ENCODE data around the gene EPHA10.
"Not testable (repeated sequence)": the region's sequence is repeated elsewhere in the genome, so short reads cannot be mapped to it uniquely, and the experiment has no call there.

EPHA10 gene

DNA sequence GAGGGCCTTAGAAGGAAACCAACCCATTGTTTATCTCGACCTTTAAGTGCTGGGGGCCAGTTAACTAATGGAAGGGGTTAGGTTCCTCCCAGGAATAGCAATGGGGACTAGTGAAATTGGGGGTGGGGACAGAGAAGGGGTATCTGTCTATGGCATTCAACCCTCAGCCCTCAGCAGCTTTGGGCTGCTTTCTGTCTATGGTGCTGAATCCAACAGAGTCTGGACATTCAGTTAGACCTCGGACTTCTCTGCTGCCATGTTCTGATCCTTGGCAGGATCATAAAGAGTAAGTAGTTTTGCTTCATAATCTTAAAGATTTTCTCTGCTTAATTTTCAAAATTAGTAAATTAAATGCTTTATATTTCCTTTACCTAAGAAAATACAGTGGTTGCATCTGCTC is 2.6 kb upstream of the EPHA10 start:
- DNase-seq, result no peak

DNA sequence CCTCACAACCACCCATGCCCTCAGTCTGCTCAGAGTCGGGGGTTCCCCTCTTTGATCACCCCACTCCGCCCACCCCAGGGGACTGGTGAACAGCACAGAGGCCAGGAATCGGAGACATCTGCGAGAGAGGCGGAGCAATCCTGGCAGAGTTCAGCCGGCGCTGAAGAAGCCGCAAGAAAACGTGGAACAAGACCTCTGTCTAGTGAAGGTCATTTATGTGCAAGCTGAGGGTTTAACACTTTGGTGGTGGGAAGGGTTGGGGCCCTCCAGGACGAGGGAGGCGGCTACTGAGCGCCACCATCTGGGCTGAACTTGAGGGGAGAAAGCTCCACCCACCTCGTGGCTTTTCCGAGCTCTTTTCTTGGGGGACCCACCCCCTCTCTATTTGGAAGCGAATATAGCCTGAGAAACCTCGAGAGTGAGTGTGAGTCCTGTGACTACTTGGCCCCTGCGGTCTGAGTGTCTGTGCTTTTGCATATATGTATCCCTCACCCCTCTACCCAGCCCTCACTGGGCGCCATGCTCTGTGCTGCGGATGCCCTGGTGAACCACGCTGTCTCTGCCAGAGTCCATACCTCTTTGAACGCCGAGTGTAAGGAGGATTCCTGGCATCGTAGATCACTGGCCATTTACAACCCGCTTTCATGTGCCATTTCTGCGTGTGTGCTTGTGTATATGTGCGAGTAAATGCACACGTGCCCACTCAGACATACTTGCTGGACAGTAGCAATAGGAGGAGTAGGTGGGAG is 1.2 kb upstream of the EPHA10 start:
- DNase-seq, result peak; percentile 100

DNA sequence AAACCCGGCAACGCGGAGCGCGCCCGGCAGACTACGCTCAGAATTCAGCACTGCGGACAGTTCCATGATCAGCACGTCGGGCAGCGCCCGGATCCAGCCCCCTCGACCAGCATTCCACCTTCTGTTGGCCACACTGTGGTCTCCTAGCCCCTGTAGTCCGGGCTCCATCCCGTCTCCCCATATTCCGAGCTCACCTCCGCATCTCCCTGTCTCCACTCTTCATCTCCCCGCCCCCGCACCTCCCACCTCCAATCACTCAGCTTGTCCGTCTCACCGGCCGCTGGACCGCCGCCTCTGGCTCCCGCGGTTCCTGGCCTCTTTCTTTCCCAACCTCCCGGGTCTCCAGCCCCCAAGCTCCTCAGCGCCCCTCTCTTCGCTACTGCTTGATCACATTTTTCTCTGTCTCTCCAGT is 500 bp downstream of the EPHA10 start:
- DNase-seq, result peak; percentile 96

DNA sequence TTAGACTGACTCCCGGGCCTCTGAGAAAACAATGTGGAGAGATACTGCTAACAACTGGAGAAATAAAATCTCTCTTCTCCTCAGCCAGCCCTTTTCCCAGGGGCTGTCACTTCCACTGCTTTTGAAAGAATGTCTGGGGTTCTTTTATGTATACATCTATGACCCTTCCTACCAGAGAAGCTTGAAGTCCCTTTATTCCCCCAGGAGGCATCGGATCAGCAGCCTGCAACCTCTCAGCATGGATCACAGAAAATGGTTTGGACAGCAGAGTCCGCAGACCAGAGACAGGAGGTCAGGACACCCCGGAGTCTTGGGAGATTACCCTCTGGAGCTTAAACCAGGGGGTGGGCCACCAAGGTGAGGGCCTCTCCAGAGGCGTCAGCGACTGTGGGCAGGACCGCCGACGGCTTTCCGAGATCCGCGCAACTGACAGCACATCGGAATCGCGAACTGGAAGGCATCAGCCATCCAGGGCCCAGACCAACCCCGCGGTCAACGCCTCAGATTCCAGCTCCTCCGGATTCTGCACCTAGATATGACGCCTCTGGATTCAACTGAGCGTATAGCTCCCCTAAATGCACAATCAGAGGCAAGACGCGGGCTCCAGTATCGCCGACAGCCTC is 1.0 kb downstream of the EPHA10 start:
- DNase-seq, result no peak

DNA sequence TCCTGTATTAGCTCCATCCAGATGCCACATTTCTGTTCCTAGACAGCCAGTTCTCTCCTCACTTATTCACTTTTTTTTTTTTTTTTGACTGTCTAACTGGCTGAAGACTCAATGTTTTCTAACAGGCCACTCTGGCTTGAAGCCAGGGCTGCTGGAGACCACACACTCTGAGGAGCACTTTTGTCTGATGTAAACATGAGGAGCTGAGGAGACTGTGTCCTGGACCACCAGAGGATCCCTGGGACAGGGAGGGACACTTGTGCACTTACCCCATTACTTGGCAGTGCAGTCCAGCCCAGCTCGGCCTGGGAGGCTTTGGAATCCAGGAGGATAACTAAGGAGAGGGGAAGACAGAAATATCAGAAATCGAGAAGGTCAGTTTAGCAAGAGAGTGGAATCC is 2.4 kb downstream of the EPHA10 start:
- no peak for DNase-seq

DNA sequence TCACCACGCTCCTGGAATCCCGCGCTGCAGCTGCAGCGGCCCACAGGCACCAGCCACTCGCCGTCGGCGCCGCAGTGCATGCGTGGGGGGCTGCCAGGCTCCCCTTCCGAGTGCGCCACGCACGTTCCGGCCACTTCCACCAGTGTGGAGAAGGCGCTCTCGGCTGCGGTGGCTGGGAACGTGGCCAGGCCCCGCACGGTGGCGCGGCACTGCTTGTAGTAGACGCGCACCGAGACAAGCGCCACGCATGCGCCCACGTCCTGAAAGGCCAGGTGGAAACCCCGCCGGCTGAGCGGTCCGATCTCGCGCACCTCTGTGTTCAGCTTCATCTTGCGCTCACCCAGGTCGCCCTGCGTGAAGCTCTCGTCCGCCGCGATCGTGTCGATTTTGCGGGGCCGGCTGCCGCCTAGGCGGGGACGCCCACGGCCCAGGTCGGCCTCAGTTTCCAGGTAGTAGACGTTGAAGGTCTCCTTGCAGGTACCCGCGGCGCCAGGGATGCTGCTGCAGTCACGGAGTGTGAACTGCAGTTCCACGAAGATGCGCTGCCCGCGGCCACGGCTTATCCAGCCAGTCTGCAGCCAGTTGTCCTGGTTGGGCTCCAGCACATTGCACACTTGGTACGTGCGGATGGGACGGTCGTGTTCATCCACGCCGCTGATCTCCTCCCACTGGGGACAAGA is 3.4 kb downstream of the EPHA10 start:
- no peak for DNase-seq

DNA sequence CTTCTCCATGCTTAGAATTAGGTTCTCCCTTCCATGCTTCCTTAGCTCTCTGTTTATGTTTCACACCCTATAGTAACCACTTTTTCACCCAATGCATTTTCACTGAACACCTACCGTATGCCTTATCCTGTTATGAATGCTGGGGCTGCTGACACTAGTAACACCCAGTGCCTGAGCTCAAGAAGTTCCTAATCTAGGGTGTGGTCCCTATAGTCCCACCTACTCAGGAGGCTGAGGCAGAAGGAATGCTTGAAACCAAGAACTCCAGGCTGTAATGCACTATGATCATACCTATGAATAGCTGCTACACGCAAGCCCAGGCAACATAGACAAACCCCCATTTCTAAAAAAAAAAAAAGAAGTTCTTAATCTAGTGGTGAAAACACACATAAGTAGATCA is 5.5 kb downstream of the EPHA10 start:
- DNase-seq, result no peak

DNA sequence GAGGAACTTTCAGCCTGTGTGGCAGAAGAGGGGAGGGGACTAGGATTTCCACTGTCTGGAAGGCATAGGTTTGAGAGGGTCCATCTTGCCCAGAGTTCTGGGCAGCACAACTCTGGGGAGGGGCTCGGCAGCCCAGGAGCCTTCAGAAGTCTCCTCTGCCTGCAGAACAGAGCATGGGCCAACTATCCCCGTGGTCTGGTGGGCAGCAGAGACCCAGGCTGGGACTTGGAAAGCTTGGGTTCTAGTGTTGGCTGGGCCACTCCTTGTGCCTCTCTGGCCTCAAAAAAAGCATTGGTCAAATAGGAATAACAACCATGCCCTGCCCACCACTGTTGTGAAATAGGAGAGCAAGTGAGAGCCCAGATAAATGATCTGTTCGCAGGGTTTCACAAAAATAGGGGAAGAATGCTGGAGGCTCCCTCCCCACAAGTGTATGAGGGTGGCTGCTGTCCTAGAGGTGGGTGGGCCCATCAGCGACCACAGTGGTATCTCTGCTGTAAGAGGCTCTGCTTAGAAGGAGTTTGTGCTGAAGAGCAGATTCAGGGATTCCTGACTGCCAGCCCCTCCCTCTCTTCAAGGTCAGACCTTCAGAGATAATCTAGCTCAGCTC is 8.9 kb downstream of the EPHA10 start:
- DNase-seq, result no peak

DNA sequence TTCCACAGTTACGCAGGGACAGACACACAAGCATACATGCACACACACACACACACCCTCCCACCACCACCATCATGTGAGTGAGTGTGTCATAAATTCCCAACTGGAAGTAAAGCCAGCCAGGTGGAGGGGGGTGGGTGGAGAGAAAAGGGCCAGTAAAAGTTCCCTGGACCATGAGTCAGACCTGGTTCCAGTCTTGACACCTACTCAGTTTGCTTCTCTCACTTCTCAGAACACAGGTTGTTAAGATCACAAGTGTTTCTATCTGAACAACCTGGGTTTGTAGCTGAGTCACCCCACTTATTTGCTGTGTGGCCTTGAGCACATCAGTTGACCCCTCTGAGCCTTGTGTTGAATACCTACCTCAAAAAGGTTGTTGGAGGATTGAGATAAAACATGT is 9.6 kb downstream of the EPHA10 start:
- DNase-seq, result no peak

DNA sequence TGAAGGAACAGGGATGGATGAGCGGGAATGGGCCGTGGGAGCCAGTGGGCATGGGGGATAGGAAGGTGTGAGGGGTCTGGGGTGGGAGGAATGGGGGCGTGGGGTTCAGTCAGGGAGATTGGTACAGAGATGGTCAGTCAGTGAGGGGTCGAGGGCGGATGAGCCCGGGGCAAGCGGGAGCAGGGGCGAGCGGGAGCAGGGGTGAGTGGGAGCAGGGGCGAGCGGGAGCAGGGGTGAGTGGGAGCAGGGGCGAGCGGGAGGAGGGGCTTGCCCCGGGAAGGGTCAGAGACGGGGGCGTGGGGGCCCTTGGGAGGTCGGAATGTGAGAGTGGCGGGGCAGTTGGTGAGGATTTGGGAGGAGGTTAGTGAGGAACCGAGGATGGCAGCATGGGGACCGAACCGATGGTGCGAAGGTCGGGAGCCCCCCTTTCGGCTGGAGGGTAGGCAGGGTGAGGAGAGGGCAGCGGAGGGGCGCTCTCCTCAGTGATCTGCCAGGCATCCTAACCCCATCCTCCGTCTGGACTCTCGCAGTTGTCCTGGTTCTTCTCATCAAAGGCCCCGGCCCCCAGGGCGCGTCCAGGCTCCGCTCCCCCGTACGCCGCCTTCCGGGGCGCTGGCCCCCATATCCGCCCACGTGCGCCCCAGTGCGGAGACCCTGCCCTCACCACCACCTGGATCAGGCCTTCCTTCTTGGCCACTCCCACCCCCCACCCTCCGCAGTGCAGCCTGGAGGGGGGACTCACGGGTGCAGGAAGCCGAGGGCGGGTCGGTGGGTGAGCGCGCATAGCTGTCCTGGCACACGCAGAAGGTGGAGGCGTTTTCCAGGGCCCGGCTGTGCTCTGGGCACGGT is 11.2 kb downstream of the EPHA10 start:
- no peak for DNase-seq

DNA sequence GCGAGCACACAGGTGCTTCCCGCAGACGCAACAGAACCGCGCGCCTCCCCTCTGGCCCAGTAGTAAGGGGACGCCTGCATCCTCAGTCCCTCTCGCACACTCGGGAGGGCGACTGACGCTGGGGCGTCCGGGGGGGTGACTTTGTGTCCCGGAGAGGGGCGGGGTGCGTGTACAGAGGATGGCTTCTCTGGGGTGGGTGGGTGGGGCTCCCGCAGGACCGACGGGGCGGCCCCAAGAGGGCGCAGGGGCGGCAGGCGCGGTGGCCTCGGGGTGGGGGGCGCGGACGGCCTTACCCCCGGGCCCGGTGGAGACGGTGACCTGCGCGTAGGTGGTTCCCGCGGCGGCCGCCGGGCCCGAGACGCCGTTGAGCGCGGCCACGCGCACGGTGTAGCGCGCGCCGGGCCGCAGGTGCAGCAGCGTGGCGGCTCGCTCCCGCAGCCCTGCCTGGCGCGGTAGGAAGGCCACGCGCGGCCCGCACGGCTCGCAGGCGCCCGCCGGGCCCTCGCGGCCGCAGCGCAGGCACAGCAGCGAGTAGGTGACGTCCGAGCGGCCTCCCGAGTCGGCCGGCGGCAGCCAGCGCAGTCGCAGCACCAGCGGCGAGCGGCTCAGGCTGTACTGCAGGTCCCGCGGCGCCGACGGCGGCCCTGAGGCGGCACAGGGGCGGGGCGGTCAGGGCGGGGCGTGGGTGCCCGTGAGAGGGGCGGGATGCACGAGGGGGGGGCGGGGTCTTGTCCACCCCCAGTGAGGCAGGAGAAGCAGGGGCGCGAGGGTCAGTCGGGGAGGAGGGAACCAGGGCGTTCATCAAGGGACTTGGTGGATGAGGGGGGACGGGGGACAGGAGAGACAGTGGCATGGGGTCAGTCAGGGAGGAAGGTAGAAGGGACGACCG is 12.1 kb downstream of the EPHA10 start:
- peak; percentile 99 for DNase-seq

DNA sequence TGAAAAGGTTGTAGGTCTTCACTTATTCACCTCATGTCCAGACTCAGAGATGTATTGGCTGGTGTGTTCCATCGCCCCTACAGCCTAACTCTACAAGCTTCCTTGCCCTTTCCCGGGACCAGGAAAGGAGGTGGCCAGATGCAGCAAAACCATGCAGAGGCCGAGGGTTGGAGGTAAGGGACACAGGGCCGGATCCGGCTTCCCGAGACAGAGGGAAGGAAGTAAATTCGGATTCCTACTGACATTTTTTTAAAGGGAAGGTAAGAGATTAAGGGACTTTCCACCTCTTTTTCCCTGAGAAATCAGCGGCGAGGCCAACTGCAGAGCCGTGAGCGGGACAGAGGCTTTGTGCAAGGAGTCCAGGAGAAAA is 12.7 kb downstream of the EPHA10 start:
- peak; percentile 100 for DNase-seq

DNA sequence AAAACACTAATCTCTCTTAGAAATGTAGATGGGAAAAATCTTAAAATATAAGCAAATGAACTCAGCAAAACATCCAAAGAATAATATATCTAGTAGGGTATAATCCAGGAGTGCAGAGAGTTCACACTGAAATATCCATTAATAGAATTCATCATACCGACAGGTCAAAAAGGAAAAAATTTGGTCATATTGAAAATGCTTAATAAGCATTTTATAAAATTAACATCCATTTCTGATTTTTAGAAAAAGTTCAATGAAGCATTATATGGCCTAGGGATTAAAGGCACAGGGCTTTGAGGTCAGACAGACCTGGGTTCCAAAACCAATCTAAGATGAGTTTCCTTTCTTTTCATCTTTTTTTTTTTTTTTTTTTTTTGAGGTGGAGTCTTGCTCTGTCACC is 16.4 kb downstream of the EPHA10 start:
- DNase-seq, result no peak

DNA sequence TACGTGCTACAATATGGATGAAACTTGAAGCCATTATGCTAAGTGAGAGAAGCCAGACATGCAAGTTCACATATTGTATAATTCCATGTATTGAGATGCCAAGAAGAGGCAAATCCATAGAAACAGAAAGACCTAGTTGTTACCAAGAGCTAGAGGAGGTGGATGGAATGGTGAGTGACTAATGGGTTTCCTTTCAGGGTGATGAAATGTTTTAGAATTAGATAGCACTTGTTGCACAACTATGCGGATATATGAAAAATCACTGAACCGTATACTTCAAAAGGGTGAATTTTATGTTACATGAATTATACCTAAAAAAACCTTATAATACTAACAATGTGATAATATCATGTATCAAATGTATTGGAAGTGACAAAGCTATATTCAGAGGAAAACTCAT is 18.1 kb downstream of the EPHA10 start:
- DNase-seq, result no peak

DNA sequence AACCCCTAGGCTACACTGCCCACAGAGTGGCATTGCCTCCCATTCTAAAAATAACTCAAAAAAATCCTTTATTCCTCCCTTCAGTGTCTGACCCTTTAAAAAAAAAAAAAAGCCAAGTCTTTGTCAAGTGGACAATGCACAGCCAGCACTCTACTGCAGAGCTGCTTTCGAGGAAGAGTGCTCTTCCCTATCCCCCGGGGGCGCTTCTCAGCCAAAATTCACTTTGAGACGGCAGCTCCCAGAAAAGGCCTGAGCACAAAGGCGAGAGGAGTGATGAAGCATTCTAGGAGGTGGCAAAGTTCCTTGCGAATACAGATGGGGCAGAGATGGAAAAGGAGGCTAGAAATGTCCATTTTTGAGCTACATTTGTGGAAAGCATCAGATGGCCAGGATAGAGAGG is 23.3 kb downstream of the EPHA10 start:
- DNase-seq, result no peak

DNA sequence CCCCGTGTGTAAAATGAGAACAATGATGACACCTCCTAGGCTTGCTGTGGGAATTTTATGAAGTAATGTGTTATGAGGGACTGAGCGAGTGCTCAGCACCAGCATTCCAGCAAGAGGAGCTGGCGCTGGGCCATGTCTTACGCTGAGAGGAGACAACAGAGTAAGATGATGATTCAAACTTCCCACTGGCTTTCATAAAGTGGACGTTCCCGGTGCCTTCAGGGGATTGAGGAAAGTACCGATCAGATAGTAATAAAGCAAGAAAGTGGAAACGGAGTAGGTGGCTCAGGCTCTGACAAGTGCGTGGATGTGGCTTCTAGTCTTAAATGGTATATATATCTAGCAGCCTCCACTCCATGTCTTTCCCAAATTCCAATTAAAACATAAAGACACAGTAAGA is 23.8 kb downstream of the EPHA10 start:
- no peak for DNase-seq

DNA sequence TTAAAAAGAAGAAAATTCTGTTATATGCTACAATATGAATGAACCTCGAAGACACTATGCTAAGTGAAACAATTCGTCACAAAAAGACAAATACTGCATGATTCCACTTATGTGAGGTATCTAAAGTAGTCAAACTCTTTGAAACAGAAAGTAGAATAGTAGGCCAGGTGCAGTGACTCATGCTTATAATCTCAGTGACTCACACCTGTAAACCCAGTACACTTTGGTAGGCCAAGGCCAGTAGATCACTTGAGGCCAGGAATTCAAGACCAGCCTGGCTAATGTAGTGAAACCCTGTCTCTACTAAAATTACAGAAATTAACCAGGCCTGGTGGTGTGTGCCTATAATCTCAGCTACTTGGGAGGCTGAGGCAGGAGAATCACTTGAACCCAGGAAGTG is 25.7 kb downstream of the EPHA10 start:
- no peak for DNase-seq

DNA sequence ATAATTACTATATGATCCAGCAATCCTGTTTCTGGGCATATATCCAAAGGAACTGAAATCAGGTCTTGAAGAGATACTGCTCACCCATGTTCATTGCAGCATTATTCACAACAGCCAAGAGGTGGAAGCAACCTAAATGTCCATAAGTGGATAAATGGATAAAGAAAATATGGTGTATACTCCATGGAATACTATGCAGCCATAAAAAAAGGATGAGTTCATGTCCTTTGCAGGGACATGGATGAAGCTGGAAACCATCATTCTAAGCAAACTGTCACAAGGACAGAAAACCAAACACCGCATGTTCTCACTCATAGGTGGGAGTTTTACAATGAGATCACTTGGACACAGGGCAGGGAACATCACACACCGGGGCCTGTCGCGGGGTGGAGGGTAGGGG is 26.3 kb downstream of the EPHA10 start:
- DNase-seq, result not testable (repeated sequence)

DNA sequence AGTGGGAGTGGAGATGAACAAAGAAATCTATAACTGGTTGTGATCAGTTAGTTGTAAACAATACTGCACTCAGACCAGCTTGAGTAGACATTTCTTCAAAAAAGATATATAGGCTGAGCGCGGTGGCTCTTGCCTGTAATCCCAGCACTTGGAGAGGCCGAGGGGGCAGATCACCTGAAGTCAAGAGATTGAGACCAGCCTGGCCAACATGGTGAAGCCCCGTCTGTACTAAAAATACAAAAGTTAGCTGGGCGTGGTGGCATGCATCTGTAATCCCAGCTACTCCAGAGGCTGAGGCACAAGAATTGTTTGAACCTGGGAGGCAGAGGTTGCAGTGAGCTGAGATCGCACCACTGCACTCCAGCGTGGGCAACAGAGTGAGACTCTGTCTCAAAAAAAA is 26.9 kb downstream of the EPHA10 start:
- DNase-seq, result not testable (repeated sequence)

DNA sequence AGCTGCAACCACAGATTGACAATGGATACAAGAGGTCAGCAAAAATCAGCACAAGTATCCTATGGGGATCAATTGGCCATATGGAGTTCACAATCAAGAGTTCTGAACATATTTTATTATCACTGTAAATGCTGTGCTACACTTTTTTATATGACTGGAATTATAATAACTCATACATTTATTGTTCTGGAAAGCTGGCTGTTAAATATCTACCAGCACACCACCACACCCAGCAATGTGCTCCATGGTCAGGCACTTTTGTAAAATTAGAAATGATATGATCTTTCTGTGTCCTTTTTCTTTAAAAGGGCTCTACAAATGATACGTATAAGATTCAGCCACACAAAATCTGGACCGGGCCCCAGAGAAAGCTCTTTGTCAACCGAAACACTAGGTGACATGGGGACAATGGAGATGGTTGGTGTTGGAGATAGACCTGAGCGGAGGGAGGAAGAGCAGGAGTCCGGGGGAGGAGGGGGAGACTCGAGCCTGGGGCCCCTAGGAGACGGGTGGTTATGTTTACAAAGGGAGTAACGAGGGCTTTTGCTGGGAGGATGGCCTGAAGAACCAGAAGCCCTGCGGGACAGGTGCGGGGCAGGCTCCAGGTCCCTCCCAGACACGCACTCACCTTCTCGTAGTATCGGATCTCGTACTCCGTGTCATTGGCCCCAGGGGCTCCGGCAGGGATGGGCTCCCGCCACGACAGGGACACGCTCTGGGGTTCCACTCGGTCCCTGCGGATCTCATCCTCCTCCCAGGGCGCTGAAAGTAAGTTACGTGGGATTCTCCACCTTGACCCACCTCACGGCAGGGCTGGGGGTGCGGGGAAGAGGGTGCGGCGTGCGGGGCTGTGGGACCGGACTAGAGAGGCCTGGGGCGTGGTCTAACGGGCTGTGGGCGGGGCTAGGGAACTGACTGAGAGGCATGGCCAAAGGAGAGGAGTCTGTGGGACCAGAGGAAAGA is 30.0 kb downstream of the EPHA10 start:
- no peak for DNase-seq
